NCI-H1417 treated with DMSO at 0.1 percent for 48 hours (cell line): ENCODE data around the gene ZC3HAV1L.
A peak's percentile ranks its signal among the peaks of the same experiment; 100 is the strongest.
"Not testable (repeated sequence)": the region's sequence is repeated elsewhere in the genome, so short reads cannot be mapped to it uniquely, and the experiment has no call there.

Source experiments
- DNase-seq: peaks from one replicate; lab custom pipeline; 2025; lab: John Stamatoyannopoulos, UW

ZC3HAV1L gene

GRCh38 chr7:139016931-139017511 lies 18.8 kb downstream of the ZC3HAV1L start:
- DNase-seq: peak; percentile 56

GRCh38 chr7:139011373-139011772 lies 24.5 kb downstream of the ZC3HAV1L start:
- no peak for DNase-seq

- no peak for DNase-seq
These were observed 31.3 kb downstream of the ZC3HAV1L start for GRCh38 chr7:139004321-139005090.

GRCh38 chr7:138999414-138999813 lies 36.4 kb downstream of the ZC3HAV1L start:
- no peak for DNase-seq

- DNase-seq: no peak
These were observed 43.8 kb downstream of the ZC3HAV1L start for GRCh38 chr7:138992052-138992531.

- DNase-seq: no peak
These were observed 48.2 kb downstream of the ZC3HAV1L start for GRCh38 chr7:138987686-138988085.

GRCh38 chr7:138982204-138982623 lies 53.6 kb downstream of the ZC3HAV1L start:
- DNase-seq: no peak

GRCh38 chr7:138981332-138982203 lies 54.3 kb downstream of the ZC3HAV1L start, which contains the start of gene KIAA1549:
TSS of gene KIAA1549 (minus strand) at chr7:138981389. CDS start at chr7:138981269, 120 bp downstream.
- no peak for DNase-seq

- no peak for DNase-seq
These were observed 55.1 kb downstream of the ZC3HAV1L start for GRCh38 chr7:138980563-138981291.

- no peak for DNase-seq
These were observed 55.8 kb downstream of the ZC3HAV1L start for GRCh38 chr7:138979988-138980562.

- no peak for DNase-seq
These were observed 56.4 kb downstream of the ZC3HAV1L start for GRCh38 chr7:138979226-138979979.

- no peak for DNase-seq
These were observed 57.2 kb downstream of the ZC3HAV1L start for GRCh38 chr7:138978541-138979184.

- not testable (repeated sequence) for DNase-seq
These were observed 59.7 kb downstream of the ZC3HAV1L start for GRCh38 chr7:138976161-138976560.
